HL-60/S4 treated with phorbol 12-myristate 13-acetate at 8.2 ng/mL for 4 days and 3 days (cell line): ENCODE results near the gene FAM181A.

Source experiments
- in situ Hi-C: fragments of 300-500 bp; cut with MboI; formaldehyde crosslinking; loops from 2 replicates; pipeline ENCODE4 v1.15.0; 2022; ENCODE audit warnings: low sequenced_read_pairs

The FAM181A gene

DNA sequence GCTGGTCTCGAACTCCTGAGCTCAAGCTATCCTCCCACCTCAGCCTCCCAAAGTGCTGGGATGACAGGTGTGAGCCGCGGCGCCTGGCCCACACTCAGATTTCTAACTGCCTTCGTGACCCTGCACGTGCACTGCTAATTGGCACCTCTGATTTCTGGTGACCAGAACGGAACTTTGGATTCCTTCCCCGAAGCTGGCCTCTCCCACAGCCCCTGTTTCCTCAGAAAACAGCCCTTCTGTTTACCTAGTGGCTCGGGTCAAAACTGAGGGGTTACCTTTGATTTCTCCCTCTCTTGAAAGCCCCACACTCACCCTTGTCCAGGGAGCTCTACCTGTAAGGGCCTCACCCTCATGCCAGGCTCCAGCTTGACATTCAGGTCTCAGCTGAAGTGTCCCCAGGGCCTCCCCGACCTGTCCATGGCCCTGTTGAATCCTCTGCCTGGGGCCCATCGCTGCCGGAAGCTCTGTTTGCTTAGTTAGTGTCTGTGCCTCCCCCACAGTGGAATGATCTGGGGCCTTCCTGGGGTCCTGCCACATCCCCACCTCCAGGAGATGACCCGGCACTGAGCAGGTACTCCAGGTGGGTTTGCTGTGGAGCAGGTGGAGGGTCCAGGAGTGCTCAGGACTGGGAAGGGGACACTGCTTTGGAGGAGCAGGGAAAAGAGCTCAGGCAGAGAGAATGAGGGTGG is 24.4 kb upstream of the FAM181A start:
- in situ Hi-C loops, result no loop called here

DNA sequence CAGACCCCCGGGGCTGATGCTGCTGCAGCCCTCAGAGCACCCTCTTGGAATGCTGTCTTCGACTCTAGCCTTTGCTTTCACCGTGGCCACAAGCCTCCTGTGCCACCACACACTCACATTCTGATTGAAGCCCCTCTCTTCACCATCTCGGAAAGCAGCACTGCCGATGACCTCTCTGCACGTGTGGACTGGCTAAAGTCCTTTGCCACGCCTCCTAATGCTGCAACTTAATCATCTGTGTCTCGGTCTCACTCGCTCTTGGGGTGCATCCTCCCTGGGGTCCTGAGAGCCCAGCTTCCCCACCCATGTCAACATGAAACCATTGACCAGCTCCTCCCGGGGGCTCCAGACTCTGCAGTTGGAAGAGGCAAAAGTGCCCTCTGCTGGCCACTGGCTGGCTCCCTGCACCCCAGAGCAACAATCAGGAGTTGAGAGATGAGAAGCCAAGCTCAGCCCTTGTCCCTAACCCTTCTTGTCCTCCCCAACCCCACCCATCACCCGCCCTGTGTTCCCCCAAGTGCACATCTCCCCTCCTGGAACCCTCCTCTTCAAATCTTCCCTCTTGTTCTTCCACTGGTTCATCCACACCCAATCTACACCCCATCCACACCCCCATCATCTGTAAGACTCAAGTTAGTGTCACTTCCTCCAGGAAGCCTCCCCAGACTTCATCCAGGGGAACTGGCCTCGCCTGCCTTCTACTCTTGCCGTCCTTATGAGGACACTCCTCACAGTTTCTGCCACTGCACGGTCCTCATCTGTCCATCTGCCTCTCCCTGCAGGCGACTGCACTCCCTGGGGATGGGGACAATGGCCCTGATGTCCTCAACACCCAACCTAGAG is 23.6 kb upstream of the FAM181A start:
- in situ Hi-C loops, result no loop called here

DNA sequence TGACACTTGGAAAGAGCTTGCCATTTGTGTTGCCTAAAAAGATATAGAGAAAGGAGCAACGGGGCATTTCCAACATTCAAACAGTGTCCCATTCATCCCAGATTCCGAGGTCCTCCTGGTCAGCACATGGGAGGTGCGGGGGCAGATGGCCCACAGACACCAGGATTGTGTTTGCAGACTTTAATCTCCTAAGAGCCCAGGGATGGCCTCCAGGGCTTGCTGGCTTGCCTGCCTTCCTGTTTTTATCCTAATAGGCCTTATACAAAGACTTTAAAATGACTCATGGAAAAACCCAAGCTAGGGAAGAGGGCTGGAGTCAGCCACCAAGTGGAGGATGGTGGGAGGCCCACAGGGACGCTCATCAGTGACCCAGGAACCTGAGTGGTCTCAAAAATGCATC is 21.5 kb upstream of the FAM181A start:
- in situ Hi-C loops, result no loop called here

GRCh38 chr14:93906341-93907329 is 20.5 kb upstream of the FAM181A start:
- in situ Hi-C loops, result no loop called here

GRCh38 chr14:93909429-93910128 is 17.6 kb upstream of the FAM181A start:
- in situ Hi-C loops, result no loop called here

GRCh38 chr14:93911975-93912615 is 15.0 kb upstream of the FAM181A start:
- in situ Hi-C loops, result no loop called here

DNA sequence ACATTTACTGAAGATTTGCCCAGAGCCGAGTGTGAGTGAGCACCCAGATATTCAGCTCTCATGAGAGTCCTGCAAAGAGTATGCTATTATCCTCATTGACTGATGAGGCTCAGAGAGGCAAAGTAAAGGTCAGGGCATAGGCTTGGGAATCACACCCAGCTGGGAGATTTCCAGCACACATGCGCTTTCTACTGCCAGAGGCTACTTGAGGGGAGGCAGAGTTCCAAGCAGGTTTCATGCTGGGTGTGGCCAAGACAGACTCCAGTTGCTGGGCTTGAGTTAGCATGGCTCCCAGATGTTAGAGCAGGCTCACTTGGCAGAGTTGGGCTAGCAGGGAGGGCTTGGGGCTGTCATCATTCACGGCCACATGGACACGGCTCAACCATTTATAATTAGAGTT is 14.4 kb upstream of the FAM181A start:
- in situ Hi-C loops, result no loop called here

GRCh38 chr14:93914278-93914677 is 12.9 kb upstream of the FAM181A start:
- in situ Hi-C loops, result no loop called here

DNA sequence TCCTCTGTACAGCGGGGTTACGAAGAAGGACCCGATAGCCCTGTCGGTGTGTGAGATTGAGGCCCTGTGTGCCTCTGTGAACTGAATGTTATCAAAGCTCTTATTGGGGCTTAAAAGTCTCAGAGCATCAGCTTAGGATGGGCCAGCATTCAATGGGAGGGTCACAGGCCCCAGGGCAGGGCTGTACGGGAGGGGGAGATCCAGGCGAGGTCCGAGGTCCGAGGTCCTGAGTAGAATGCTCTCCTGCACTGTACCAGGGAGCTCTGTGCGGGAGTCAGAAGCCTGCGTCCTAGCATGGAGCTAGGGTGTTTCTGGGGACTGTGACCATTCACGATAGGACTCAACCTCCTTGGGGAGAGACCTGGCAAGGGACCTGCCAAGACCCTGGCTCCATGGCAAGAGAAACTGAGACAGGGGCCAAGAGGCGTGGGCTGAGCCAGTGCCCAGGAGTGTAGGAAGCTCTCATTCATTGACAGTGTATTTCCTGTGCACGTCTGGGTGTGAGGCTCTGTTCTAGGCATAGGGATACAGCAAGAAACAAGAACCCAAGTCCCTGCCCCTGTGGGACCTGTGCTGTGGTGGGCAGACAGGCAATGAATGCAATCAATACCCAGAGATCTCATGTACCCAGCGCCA is 12.0 kb upstream of the FAM181A start:
- in situ Hi-C loops, result no loop called here

- in situ Hi-C loops, result no loop called here
These were observed 11.3 kb upstream of the FAM181A start for GRCh38 chr14:93915800-93916199.

DNA sequence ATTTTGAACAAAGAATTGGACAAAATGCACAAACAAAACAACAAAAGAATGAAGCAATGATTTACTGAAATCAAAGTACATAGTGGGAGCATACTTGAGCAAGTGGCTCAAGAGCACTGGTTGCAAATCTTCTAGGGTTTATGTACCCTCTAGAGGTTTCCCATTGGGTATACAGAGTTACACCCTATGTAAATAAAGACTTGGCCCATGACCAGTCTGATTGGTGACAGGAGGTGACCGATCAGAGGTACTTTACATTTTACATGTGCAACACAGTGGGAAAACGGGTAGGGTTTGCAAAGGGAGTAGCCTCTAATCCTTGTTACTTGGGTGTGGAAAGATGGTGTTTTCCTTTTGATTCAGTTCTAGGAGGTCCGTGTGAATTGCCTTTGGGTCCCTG is 10.6 kb upstream of the FAM181A start:
- in situ Hi-C loops, result no loop called here

GRCh38 chr14:93917141-93917540 is 10.0 kb upstream of the FAM181A start:
- in situ Hi-C loops, result no loop called here

DNA sequence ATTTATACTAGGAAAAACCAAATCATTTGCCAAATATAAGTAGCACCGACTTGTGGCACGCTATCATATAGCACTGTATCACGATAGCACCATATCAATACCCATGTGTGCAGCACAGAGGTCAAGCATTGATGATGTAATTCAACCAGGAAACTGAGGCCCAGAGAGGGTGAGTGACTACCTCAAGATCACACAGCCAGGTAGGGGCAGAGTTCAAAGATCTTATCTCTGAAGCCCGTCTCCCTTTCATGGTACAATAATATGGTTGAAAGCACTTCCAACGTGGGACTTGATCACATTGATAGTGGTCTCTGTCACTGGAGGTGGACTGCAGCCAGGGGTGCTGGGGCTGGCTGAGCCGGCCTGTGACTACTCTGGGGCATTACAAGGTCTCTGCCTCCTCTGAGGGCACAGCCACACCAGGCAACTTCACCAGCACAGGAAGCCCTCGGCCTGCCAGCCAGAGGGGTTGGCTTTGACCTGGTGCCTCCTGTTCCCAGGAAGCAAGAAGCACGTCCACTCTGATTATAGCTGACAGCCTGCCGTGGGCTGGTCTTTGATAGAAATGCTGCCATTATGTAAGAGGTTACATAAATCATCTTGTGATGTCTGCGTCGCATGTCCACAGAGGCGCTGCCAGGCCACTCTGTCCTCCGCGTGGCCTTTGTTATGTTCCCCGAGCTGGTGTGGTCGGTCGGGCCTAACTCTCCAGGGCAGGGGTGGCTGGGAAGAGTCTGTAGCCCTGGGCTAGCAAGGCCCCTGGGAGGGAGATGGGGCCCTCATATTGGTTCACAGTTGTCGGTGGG is 5.9 kb upstream of the FAM181A start:
- in situ Hi-C loops, result no loop called here

DNA sequence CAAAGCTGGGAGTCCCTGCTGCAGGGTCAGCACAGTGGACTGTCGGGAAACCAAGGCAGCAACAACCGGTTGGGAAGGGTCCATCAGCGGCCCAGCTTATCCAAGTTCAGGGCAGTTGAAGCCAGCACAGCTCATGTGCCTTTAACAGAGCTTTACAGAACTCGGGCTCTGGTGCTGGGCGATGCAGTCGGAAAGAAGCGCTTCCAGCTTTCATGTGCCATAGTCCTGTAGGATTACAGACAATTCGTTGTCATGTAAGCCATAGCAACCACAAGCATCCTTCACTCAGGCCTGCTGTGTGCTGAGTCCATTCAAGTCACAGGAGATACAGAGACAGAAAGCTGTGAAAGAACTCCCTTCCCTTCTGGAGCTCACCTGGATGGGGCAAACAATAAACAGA is 3.5 kb upstream of the FAM181A start:
- in situ Hi-C loops, result no loop called here

DNA sequence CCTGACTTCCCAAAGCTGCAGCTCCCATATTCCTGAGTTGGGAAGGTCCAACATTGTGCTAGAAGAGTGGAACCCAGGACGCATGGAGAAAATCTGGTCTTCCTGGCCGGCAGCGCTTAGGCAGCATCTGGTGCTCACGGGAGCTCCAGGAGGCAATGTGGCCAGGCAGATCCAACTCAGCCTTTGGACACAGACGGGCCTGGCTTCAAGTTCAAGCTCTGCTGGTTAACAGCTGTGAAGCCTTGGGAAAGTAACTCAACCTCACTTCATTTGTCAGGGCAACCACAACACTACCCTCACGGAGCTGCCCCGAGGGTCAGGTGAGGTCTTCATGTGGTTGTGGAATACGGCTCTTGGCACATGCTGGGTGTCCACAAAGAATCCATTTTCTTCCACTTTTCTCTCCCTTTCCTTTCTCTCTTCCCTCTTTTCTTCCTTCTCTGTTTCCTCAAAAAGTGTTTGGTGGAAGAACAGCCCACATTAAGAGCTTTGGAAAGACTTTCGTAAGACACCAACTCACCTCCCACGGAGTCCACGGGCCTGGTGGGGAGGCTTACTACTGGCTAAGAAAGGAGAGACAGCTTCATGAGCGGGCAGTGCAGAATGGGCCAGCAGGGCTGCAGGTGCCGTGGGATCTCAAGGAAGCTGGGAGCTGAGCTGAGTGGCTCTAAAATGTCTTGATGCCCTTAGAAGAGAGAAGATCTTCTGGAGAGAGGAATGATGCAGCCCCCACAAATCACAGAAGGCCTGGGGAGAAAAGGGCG is 2.4 kb upstream of the FAM181A start:
- in situ Hi-C loops, result no loop called here

- in situ Hi-C loops, result no loop called here
These were observed 1.7 kb upstream of the FAM181A start for GRCh38 chr14:93925374-93925895.

GRCh38 chr14:93926245-93926872 is 785 bp upstream of the FAM181A start:
- in situ Hi-C loops, result no loop called here

- in situ Hi-C loops, result no loop called here
These were observed 629 bp downstream of the FAM181A start for GRCh38 chr14:93927800-93928145.
